Liver (tissue), 9 donors: Measurements from ENCODE around the gene SRGAP3. TPM values are rescaled to one million over a fixed set of nuclear protein-coding genes. Genes with fewer than 3 reads are reported as not detected.

ENCODE experiments used
- DNase-seq: peaks from one replicate; pipeline ENCODE4 v3.0.0-alpha.2; 2017; ENCODE audit warnings: low spot score
- H3K27ac ChIP-seq, 2 donors: one replicate each; pipeline ENCODE4 v1.7.0; 2013; ENCODE audit warnings: inconsistent platforms in 2 of 2, low read length in 2 of 2, control low read depth in 1 of 2, low read depth in 1 of 2, mild to moderate bottlenecking in 1 of 2
- H3K27me3 ChIP-seq, 4 donors: one replicate each; pipeline versions ENCODE4 v1.6.1 to v1.7.0; 2013; ENCODE audit warnings: low read length in 3 of 4, inconsistent platforms in 1 of 4, mild to moderate bottlenecking in 1 of 4, moderate library complexity in 1 of 4; ENCODE audit not compliant: control insufficient read depth in 4 of 4, insufficient read depth in 4 of 4
- H3K36me3 ChIP-seq, 4 donors: one replicate each; pipeline versions ENCODE4 v1.6.1 to v1.7.0; 2013; ENCODE audit warnings: low read length in 3 of 4, mild to moderate bottlenecking in 3 of 4, low read depth in 1 of 4, moderate library complexity in 1 of 4; ENCODE audit not compliant: control insufficient read depth in 4 of 4, insufficient read depth in 3 of 4
- H3K4me1 ChIP-seq, 4 donors: one replicate each; pipeline versions ENCODE4 v1.6.1 to v1.7.0; 2013; ENCODE audit warnings: low read length in 3 of 4, mild to moderate bottlenecking in 3 of 4, moderate library complexity in 1 of 4; ENCODE audit not compliant: control insufficient read depth in 4 of 4, insufficient read depth in 4 of 4
- H3K4me3 ChIP-seq, 3 donors: one replicate each; pipeline versions ENCODE4 v1.6.1 to v1.7.0; 2013; ENCODE audit warnings: low read length in 3 of 3, control low read depth in 1 of 3, low read depth in 1 of 3, mild to moderate bottlenecking in 1 of 3
- H3K9ac ChIP-seq, 2 donors: one replicate each; pipeline ENCODE4 v1.7.0; 2013; ENCODE audit warnings: low read length in 2 of 2, mild to moderate bottlenecking in 2 of 2, moderate library complexity in 2 of 2, control low read depth in 1 of 2, low read depth in 1 of 2
- H3K9me3 ChIP-seq, 4 donors: one replicate each; pipeline versions ENCODE4 v1.6.1 to v1.7.0; 2013; ENCODE audit warnings: low read length in 3 of 4; ENCODE audit not compliant: control insufficient read depth in 4 of 4
- CTCF ChIP-seq: fragments of 150-350 bp; IDR thresholded peaks from 2 replicates; pipeline ENCODE4 v1.5.1; 2017; ENCODE audit warnings: improper control_type of control experiment, low read depth, low read length; ENCODE audit not compliant: missing input control
- EGR1 ChIP-seq, 2 donors: IDR thresholded peaks; 2 replicates each; pipeline ENCODE4 v1.6.1; 2016 to 2018; ENCODE audit warnings: antibody characterized with exemption in 2 of 2, low read depth in 2 of 2
- FOXA1 ChIP-seq: IDR thresholded peaks from 2 replicates; pipeline ENCODE4 v1.6.1; 2016; ENCODE audit warnings: antibody characterized with exemption
- FOXA2 ChIP-seq: IDR thresholded peaks from 2 replicates; pipeline ENCODE4 v1.6.1; 2016; ENCODE audit warnings: antibody characterized with exemption
- GABPA ChIP-seq, 2 donors: IDR thresholded peaks in 1 of 2; conservative IDR thresholded peaks in 1 of 2; 2 replicates each; pipeline ENCODE4 v1.6.1; 2016; ENCODE audit warnings: antibody characterized with exemption in 2 of 2, mild to moderate bottlenecking in 1 of 2, moderate library complexity in 1 of 2
- HNF4A ChIP-seq, 2 donors: conservative IDR thresholded peaks; 2 replicates each; pipeline ENCODE4 v1.6.1; 2016; ENCODE audit warnings: antibody characterized with exemption in 2 of 2, mild to moderate bottlenecking in 2 of 2
- HNF4G ChIP-seq: IDR thresholded peaks from 2 replicates; pipeline ENCODE4 v1.6.1; 2016; ENCODE audit warnings: antibody characterized with exemption
- JUND ChIP-seq, 2 donors: IDR thresholded peaks; 2 replicates each; pipeline ENCODE4 v1.6.1; 2016; ENCODE audit warnings: antibody characterized with exemption in 2 of 2
- MAX ChIP-seq: IDR thresholded peaks from 2 replicates; pipeline ENCODE4 v1.6.1; 2016; ENCODE audit warnings: antibody characterized with exemption
- NR2F2 ChIP-seq: IDR thresholded peaks from 2 replicates; pipeline ENCODE4 v1.6.1; 2016; ENCODE audit warnings: antibody characterized with exemption
- RXRA ChIP-seq, 2 donors: IDR thresholded peaks; 2 replicates each; pipeline ENCODE4 v1.6.1; 2017 to 2018; ENCODE audit warnings: antibody characterized with exemption in 2 of 2, mild to moderate bottlenecking in 1 of 2
- SP1 ChIP-seq: IDR thresholded peaks from 2 replicates; pipeline ENCODE4 v1.6.1; 2018; ENCODE audit warnings: antibody characterized with exemption, mild to moderate bottlenecking
- TAF1 ChIP-seq: conservative IDR thresholded peaks from 2 replicates; pipeline ENCODE4 v1.6.1; 2016; ENCODE audit warnings: antibody characterized with exemption, mild to moderate bottlenecking
- YY1 ChIP-seq: IDR thresholded peaks from 2 replicates; pipeline ENCODE4 v1.6.1; 2016; ENCODE audit warnings: antibody characterized with exemption, mild to moderate bottlenecking
- WGBS: extraction: QIAGEN DNeasy Blood & Tissue Kit; methylation state at CpG from one replicate; pipeline ENCODE4 v1.1.7; 2013; 5-methylcytosine and 5-hydroxymethylcytosine counted together
- polyA plus RNA-seq, 2 donors: library from polyadenylated mRNA; stranded (reverse) in 1 of 2; unstranded in 1 of 2; fragments of 200-250 nt in 1 of 2; fragments of >200 nt in 1 of 2; fragmentation: Nextera tagmentation in 1 of 2; extraction: Ambion mirVana in 1 of 2; gene quantifications; one replicate each; pipeline versions ENCODE4 v1.2.1 to v1.2.3, GENCODE V29; 2013 to 2015
- total RNA-seq, 2 donors: library from RNA; depleted of rRNA; stranded (reverse); fragments of >200 nt; gene quantifications; one replicate each; pipeline ENCODE4 v1.2.3, GENCODE V29; 2014
- TF ChIP-seq, protein P1 (sequence below): IDR thresholded peaks from 2 replicates; pipeline ENCODE4 v1.6.1; 2016; ENCODE audit warnings: antibody characterized with exemption
- donor health status: healthy.
- donor health status: healthy.
- donor health status: healthy.
- donor health status: healthy.
- donor health status: healthy.

The SRGAP3 gene
- total and polyA plus RNA-seq, 4 donors: 0.61 to 4.2 (median 1.6) TPM

GRCh38 chr3:9193211-9193610, 56.2 kb downstream of the SRGAP3 start:
- WGBS: 93% methylated on average over 4 of the region's 4 CpGs
- no peak for TF ChIP-seq FOXA2
- no peak for TF ChIP-seq NR2F2
- TF ChIP-seq EGR1 (IDR thresholded peaks at IDR 0.05; ENCODE audit: low read depth in 2 of 2): no peak
- no peak for TF ChIP-seq HNF4A (conservative IDR thresholded peaks at IDR 0.05)
- TF ChIP-seq SP1: no peak
- no peak for TF ChIP-seq GABPA (IDR thresholded peaks at IDR 0.05 in 1 of 2, conservative IDR thresholded peaks at IDR 0.05 in 1 of 2)
- no peak for TF ChIP-seq CTCF
- TF ChIP-seq HNF4G: no peak
- TF ChIP-seq FOXA1: no peak
- no peak for TF ChIP-seq TAF1
- TF ChIP-seq MAX: no peak
- TF ChIP-seq, protein P1, sequence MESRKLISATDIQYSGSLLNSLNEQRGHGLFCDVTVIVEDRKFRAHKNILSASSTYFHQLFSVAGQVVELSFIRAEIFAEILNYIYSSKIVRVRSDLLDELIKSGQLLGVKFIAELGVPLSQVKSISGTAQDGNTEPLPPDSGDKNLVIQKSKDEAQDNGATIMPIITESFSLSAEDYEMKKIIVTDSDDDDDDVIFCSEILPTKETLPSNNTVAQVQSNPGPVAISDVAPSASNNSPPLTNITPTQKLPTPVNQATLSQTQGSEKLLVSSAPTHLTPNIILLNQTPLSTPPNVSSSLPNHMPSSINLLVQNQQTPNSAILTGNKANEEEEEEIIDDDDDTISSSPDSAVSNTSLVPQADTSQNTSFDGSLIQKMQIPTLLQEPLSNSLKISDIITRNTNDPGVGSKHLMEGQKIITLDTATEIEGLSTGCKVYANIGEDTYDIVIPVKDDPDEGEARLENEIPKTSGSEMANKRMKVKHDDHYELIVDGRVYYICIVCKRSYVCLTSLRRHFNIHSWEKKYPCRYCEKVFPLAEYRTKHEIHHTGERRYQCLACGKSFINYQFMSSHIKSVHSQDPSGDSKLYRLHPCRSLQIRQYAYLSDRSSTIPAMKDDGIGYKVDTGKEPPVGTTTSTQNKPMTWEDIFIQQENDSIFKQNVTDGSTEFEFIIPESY: no peak
- H3K27me3 ChIP-seq: no peaks in the 10 kb centered on the region

DNA sequence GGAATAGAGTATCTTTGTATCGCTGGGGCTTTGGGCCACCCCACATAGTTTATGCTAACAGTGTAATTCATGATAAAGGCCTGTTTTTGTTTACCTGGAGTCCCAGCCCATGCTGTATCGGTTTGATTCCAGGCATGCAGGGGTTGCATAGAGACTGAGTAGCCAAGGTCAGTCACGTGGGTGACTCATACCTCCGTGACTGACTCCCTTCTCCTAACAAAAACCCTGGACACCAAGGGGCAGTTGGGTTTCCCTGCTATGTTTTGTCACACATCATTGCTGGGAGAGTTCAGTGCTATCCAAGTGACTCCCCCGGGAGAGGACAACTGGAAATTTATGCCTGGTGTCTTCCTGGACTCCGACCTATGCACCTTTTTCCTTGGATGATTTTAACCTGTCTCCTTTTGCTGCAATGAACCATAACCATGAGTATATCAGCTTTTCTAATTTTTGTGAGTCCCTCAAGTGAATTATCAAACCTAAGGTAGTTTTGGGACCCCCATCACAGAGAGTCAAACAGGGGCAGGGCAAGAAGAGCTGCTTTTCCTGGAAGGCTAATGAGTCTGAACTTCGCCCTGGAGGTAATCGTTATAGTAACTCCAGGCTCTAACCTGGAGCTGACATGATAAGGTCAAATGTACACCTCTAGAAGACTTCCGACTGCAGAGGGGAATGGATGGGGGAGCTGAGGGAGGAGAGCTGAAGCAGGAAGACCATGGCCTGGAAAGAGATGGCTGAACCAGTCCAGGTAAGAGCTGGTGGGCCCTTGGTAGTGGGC, 57.0 kb downstream of the SRGAP3 start:
- Histone ChIP-seq H3K27me3 (no peaks in the 10 kb centered on the region), H3K27ac (no peak overlapping the region), H3K4me3 (no peak overlapping the region), H3K4me1 (no peaks in the 10 kb centered on the region), H3K36me3 (no peaks in the 10 kb centered on the region), H3K9me3 (no peaks in the 10 kb centered on the region), H3K9ac (no peak overlapping the region)
- no peak for DNase-seq
- WGBS: 83% methylated on average over 9 of the region's 9 CpGs
- TF ChIP-seq JUND (IDR thresholded peaks at IDR 0.05): no peak
- TF ChIP-seq YY1: no peak
- TF ChIP-seq HNF4A (conservative IDR thresholded peaks at IDR 0.05): no peak
- no peak for TF ChIP-seq HNF4G
- TF ChIP-seq, protein P1: no peak
- TF ChIP-seq RXRA (IDR thresholded peaks at IDR 0.05): no peak
- no peak for TF ChIP-seq TAF1
- no peak for TF ChIP-seq EGR1 (IDR thresholded peaks at IDR 0.05; ENCODE audit: low read depth in 2 of 2)

More at GRCh38 chr3:9193211-9193610, 56.2 kb downstream of the SRGAP3 start:
- H3K27ac ChIP-seq: no peak overlapping the region
- H3K9ac ChIP-seq: no peak overlapping the region
- H3K9me3 ChIP-seq: no peaks in the 10 kb centered on the region
- DNase-seq: no peak
- H3K36me3 ChIP-seq: no peaks in the 10 kb centered on the region
- no peaks in the 10 kb centered on the region for H3K4me1 ChIP-seq
- no peak overlapping the region for H3K4me3 ChIP-seq
